RPMI7951 (cell line): ENCODE measurements around the gene CHIC1. TPM values are rescaled to one million over a fixed set of nuclear protein-coding genes. Genes with fewer than 3 reads are reported as not detected.

Source experiments
- total RNA-seq: library from RNA; depleted of rRNA; stranded (reverse); fragments of >200 nt; shearing (Covaris generic); gene quantifications from 2 replicates; pipeline ENCODE4 v1.2.3, GENCODE V29; 2014; rRNA removed

Gene CHIC1
- total RNA-seq, 1 experiment from 2014 or later = 11.2 TPM

Other genes with a start within 250 kb of the CHIC1 start
- gene CDX4, start 116.1 kb upstream of the CHIC1 start, total RNA-seq = not detected in 2 replicates